Heart left ventricle (tissue), 13 donors: ENCODE measurements around the gene TMEM92.

Experiments used
- CTCF ChIP-seq, 12 donors: fragments of 200-600 bp; sonication (generic) in 4 of 12; IDR thresholded peaks; one replicate each; pipeline versions ENCODE4 v1.5.0 to v1.8.0; 2018 to 2022; ENCODE audit warnings: antibody characterized with exemption in 12 of 12, mild to moderate bottlenecking in 5 of 12
- POLR2A ChIP-seq, 2 donors: fragments of 450-650 bp; IDR thresholded peaks; one replicate each; pipeline ENCODE4 v1.6.1; 2017; ENCODE audit warnings: antibody characterized with exemption in 2 of 2, mild to moderate bottlenecking in 2 of 2, moderate library complexity in 2 of 2
- donor health status: ischemic (EF 13 %, LVEDD 7.1; RV severe dilation, severe dysfunction).
- donor health status: DM: no; HTN: yes; CAD: no.
- donor health status: DM: no; HTN: no; CAD: no.
- donor health status: ischemic (EF 25% LVEDD 6.9; RV normal size, moderate dysfunction).
- donor health status: ischemic (EF 25% LVEDD 5.7; RV mildly dilated, moderate dysfunction).
- donor health status: ischemic (EF 35%, LVEDD 5.7; RV mildly dilated, moderate dysfunction).
- donor health status: nonischemic (EF 11% LVEDD 7.7; RV severe dilation, severe dysfunction).
- donor health status: DM: yes; HTN: yes; CAD: no.
- donor health status: PGD.
- donor health status: ischemic (EF 29% LVEDD 5.4; RV normal size, mild dysfunction).
- donor health status: nonischemic (EF 23%, LVEDD 6.1; RV moderate dilation, normal function).

- TF ChIP-seq CTCF (IDR thresholded peaks at IDR 0.05), result no peak
- no peak for TF ChIP-seq POLR2A (IDR thresholded peaks at IDR 0.05)
These were observed 8.5 kb upstream of the TMEM92 start for GRCh38 chr17:50265690-50266315.
